Measurements from ENCODE around the gene TSPAN9.

The TSPAN9 gene

GRCh38 chr12:3263939-3264922 is 187.1 kb downstream of the TSPAN9 start:
- intact Hi-C loops (cut with DNase I) = no loop called here
- no peak for DNase-seq

- intact Hi-C loops (cut with DNase I) = no loop called here
- no peak for DNase-seq
These were observed 188.2 kb downstream of the TSPAN9 start for GRCh38 chr12:3265406-3265805.

- intact Hi-C loops (cut with DNase I) = no loop called here
- DNase-seq = no peak
These were observed 189.5 kb downstream of the TSPAN9 start for GRCh38 chr12:3266638-3267037.

GRCh38 chr12:3267690-3268089 is 190.5 kb downstream of the TSPAN9 start:
- no peak for DNase-seq
- intact Hi-C loops (cut with DNase I) = no loop called here

- DNase-seq = no peak
- intact Hi-C loops (cut with DNase I) = no loop called here
These were observed 192.4 kb downstream of the TSPAN9 start for GRCh38 chr12:3269594-3269993.

- intact Hi-C loops (cut with DNase I) = loop anchor here (5.0 kb wide), 1 partner anchor 134 kb away; no protein-coding TSS in a partner anchor
- DNase-seq = no peak
These were observed 194.0 kb downstream of the TSPAN9 start for GRCh38 chr12:3271146-3271545.

- intact Hi-C loops (cut with DNase I) = loop anchor here (5.0 kb wide), 1 partner anchor 134 kb away; no protein-coding TSS in a partner anchor
These were observed 194.5 kb downstream of the TSPAN9 start for GRCh38 chr12:3271639-3272038.

GRCh38 chr12:3272958-3273357 is 195.8 kb downstream of the TSPAN9 start:
- intact Hi-C loops (cut with DNase I) = loop anchor here (5.0 kb wide), 1 partner anchor 136 kb away; no protein-coding TSS in a partner anchor
- no peak for DNase-seq

More at GRCh38 chr12:3271639-3272038, 194.5 kb downstream of the TSPAN9 start:
- DNase-seq = peak in 2 of 42 donors; percentile 11 to 13

- intact Hi-C loops (cut with DNase I) = loop anchor here (5.0 kb wide), 1 partner anchor 136 kb away; no protein-coding TSS in a partner anchor
- no peak for DNase-seq
These were observed 196.3 kb downstream of the TSPAN9 start for GRCh38 chr12:3273409-3273853.

GRCh38 chr12:3274664-3275063 is 197.5 kb downstream of the TSPAN9 start:
- intact Hi-C loops (cut with DNase I) = loop anchor here (5.0 kb wide), 2 partner anchors 137 to 202 kb away; no protein-coding TSS in a partner anchor
- no peak for DNase-seq

GRCh38 chr12:3275171-3276041 is 198.2 kb downstream of the TSPAN9 start:
- intact Hi-C loops (cut with DNase I) = loop anchor here (5.0 kb wide), 1 partner anchor 203 kb away; no protein-coding TSS in a partner anchor
- peak; percentile 40 to 92 (median 81) for DNase-seq

- no peak for DNase-seq
- intact Hi-C loops (cut with DNase I) = loop anchor here (5.0 kb wide), 1 partner anchor 204 kb away; no protein-coding TSS in a partner anchor
These were observed 199.0 kb downstream of the TSPAN9 start for GRCh38 chr12:3276226-3276625.

GRCh38 chr12:3277306-3277943 is 200.2 kb downstream of the TSPAN9 start:
- intact Hi-C loops (cut with DNase I) = loop anchor here (5.0 kb wide), 1 partner anchor 205 kb away; no protein-coding TSS in a partner anchor
- no peak for DNase-seq

GRCh38 chr12:3278681-3279414 is 201.7 kb downstream of the TSPAN9 start:
- no peak for DNase-seq
- intact Hi-C loops (cut with DNase I) = loop anchor here (5.0 kb wide), 1 partner anchor 207 kb away; no protein-coding TSS in a partner anchor

- DNase-seq = no peak
- intact Hi-C loops (cut with DNase I) = loop anchor here (5.0 kb wide), 1 partner anchor 207 kb away; no protein-coding TSS in a partner anchor
These were observed 202.2 kb downstream of the TSPAN9 start for GRCh38 chr12:3279415-3279780.

- intact Hi-C loops (cut with DNase I) = loop anchor here (5.0 kb wide), 1 partner anchor 208 kb away; no protein-coding TSS in a partner anchor
- no peak for DNase-seq
These were observed 202.7 kb downstream of the TSPAN9 start for GRCh38 chr12:3279832-3280231.

- intact Hi-C loops (cut with DNase I) = no loop called here
- no peak for DNase-seq
These were observed 203.8 kb downstream of the TSPAN9 start for GRCh38 chr12:3280967-3281366.
